ENCODE data around the gene C5orf63. TPM values are rescaled to one million over a fixed set of nuclear protein-coding genes. Genes with fewer than 3 reads are reported as not detected.
"Not testable (repeated sequence)": the region's sequence is repeated elsewhere in the genome, so short reads cannot be mapped to it uniquely, and the experiment has no call there.

The C5orf63 gene
- total and polyA plus RNA-seq, 11 donors, result 1.4 to 14.7 (median 6.4) TPM

DNA sequence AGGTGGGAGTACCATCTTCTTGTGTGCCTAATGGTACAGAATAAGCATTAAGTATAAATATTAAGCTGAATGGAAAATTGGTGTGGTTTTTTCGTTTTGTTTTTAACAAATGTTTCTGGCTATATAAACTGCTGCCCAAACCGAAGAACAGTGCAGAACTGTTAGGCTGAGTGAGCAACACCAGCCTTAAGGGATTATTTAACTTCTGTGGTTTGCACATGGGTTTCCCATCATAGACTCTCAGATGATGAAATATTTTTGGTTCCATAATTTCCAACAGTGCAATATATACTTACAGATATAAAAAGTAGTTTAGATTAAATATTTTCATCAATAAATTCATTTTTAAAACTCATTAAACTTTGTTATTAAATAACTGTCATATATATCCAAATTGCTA is 16.4 kb downstream of the C5orf63 start:
- intact Hi-C loops (cut with DNase I), result no loop called here
- no peaks in the 10 kb centered on the region for H3K9me3 ChIP-seq
- ATAC-seq (no peak), DNase-seq (no peak)
- H3K27me3 ChIP-seq, result no peaks in the 10 kb centered on the region
- H3K36me3 ChIP-seq, result peaks cover 0 to 18% (median 5%) of the 10 kb centered on the region in 9 donors
- TF ChIP-seq POLR2A (IDR thresholded peaks at IDR 0.05), result no peak
- TF ChIP-seq, protein P1, sequence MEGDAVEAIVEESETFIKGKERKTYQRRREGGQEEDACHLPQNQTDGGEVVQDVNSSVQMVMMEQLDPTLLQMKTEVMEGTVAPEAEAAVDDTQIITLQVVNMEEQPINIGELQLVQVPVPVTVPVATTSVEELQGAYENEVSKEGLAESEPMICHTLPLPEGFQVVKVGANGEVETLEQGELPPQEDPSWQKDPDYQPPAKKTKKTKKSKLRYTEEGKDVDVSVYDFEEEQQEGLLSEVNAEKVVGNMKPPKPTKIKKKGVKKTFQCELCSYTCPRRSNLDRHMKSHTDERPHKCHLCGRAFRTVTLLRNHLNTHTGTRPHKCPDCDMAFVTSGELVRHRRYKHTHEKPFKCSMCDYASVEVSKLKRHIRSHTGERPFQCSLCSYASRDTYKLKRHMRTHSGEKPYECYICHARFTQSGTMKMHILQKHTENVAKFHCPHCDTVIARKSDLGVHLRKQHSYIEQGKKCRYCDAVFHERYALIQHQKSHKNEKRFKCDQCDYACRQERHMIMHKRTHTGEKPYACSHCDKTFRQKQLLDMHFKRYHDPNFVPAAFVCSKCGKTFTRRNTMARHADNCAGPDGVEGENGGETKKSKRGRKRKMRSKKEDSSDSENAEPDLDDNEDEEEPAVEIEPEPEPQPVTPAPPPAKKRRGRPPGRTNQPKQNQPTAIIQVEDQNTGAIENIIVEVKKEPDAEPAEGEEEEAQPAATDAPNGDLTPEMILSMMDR (IDR thresholded peaks at IDR 0.05), result no peak
- WGBS, 4 donors, result 77 to 84% (median 81%) methylated on average over 2 of the region's 2 CpGs
- no peak overlapping the region for H3K27ac ChIP-seq
- H3K4me3 ChIP-seq, result no peak overlapping the region
- no peaks in the 10 kb centered on the region for H3K4me1 ChIP-seq

DNA sequence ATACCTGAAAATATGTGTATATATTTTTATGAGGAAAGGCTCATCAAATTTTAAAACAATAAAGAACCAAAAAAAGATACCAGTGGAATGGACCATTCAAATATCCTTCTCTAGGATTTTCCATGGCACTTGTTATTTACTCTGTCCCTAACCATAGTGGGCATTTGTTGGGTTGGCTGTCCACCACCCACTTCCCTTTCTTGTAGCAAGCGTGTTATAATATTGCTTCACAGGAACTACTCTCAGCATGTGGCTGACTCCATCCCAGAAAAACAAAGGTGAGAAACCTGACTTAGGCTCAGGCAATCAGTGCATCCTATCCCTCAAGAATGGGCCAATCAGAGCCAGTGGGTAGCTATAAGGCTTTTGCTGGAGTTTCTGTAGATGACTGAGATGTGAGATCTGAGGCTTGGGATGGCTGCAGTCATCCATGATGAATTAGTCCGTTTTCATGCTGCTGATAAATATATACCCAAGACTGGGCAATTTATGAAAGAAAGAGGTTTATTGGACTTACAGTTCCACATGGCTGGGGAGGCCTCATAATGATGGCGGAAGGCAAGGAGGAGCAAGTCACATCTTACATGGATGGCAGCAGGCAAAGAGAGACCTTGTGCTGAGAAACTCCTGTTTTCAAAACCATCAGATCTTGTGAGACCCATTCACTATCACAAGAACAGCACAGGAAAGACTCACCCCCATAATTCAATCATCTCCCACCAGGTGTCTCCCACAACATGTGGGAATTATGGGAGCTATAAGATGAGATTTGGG is 17.2 kb downstream of the C5orf63 start:
- H3K9me3 ChIP-seq, result no peaks in the 10 kb centered on the region
- WGBS, 4 donors, result 92 to 96% (median 94%) methylated on average over 3 of the region's 3 CpGs
- H3K27ac ChIP-seq, result no peak overlapping the region
- no peak for TF ChIP-seq POLR2A (IDR thresholded peaks at IDR 0.05)
- TF ChIP-seq, protein P1 (IDR thresholded peaks at IDR 0.05), result no peak
- no peaks in the 10 kb centered on the region for H3K27me3 ChIP-seq
- no peak overlapping the region for H3K4me3 ChIP-seq
- H3K4me1 ChIP-seq, result no peaks in the 10 kb centered on the region
- H3K36me3 ChIP-seq, result peaks cover 0 to 18% (median 5%) of the 10 kb centered on the region in 9 donors
- intact Hi-C loops (cut with DNase I), result no loop called here
- no peak for ATAC-seq
- DNase-seq, result no peak

DNA sequence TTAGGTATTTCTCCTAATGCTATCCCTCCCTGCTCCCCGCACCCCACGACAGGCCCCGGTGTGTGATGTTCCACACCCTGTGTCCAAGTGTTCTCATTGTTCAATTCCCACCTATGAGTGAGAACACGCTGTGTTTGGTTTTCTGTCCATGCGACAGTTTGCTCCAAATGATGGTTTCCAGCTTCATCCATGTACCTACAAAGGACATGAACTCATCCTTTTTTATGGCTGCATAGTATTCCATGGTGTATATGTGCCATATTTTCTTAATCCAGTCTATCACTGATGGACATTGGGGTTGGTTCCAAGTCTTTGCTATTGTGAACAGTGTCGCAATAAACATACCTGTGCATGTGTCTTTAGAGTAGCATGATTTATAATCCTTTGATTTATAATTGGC is 19.8 kb downstream of the C5orf63 start:
- DNase-seq; ATAC-seq; H3K4me3 ChIP-seq; intact Hi-C loops (cut with DNase I); H3K27ac ChIP-seq; H3K9me3 ChIP-seq; H3K27me3 ChIP-seq; H3K4me1 ChIP-seq: not testable (repeated sequence)
- H3K36me3 ChIP-seq, result peaks cover 0 to 17% (median 5%) of the 10 kb centered on the region in 9 donors
- WGBS, 4 donors, result 96 to 99% (median 97%) methylated on average over 6 of the region's 6 CpGs

DNA sequence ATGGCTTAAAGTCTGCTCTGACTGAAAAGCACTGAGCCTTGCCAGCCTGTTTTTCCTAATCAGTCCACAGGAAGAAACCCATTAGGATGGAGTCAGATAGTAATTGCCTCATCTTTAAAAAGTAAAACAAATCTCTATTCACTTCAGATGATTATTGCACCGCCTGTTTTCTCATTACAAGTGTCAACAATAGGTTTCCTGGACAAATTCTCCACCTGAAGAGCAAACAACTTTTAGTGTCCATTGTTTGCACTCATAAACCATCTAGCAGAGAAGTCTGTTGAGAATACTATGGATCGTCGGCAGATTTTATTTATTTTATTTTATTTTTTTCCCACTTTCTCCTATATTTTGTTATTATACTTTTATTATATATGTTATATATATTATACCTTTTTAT is 20.3 kb downstream of the C5orf63 start:
- Histone ChIP-seq H3K9me3 (no peaks in the 10 kb centered on the region), H3K4me3 (no peak overlapping the region), H3K27ac (no peak overlapping the region), H3K36me3 (peaks cover 0 to 13% (median 5%) of the 10 kb centered on the region in 9 donors), H3K27me3 (no peaks in the 10 kb centered on the region), H3K4me1 (no peaks in the 10 kb centered on the region)
- whole genome bisulfite sequencing, 4 donors, result 63 to 82% (median 79%) methylated on average over 3 of the region's 3 CpGs
- DNase-seq, result no peak
- ATAC-seq, result no peak
- intact Hi-C loops (cut with DNase I), result no loop called here
- no peak for TF ChIP-seq POLR2A (IDR thresholded peaks at IDR 0.05)
- TF ChIP-seq, protein P1 (IDR thresholded peaks at IDR 0.05), result no peak

DNA sequence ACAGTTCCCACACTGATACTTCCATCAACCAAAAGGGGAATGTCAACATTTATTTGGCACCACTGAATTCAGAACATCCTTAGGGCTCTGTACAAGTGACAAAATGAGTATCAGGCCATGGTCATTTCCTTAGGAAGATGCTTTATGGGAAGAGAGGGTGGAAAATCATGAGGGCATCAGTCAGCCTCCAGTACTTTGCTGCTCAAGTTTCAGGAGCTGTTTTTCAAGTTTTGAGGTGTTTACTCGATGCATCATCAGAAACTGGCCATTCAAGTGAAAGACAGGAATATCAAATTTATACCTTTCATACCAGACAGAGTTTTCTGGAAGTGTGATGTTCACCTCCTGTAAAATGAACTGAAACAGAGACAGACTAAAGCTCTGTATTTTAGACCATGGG is 21.7 kb downstream of the C5orf63 start:
- 88 to 96% (median 96%) methylated on average over 1 of the region's 1 CpG for WGBS, 4 donors
- no peaks in the 10 kb centered on the region for H3K9me3 ChIP-seq
- TF ChIP-seq, protein P1 (IDR thresholded peaks at IDR 0.05), result no peak
- TF ChIP-seq POLR2A (IDR thresholded peaks at IDR 0.05), result no peak
- peaks cover 0 to 12% (median 0%) of the 10 kb centered on the region in 9 donors for H3K36me3 ChIP-seq
- no peaks in the 10 kb centered on the region for H3K27me3 ChIP-seq
- H3K4me3 ChIP-seq, result no peak overlapping the region
- DNase-seq (no peak), ATAC-seq (no peak)
- H3K4me1 ChIP-seq, result no peaks in the 10 kb centered on the region
- no peak overlapping the region for H3K27ac ChIP-seq
- intact Hi-C loops (cut with DNase I), result no loop called here
